LNCaP clone FGC (cell line): ENCODE measurements around the gene FANCD2.
"Not testable (repeated sequence)": the region's sequence is repeated elsewhere in the genome, so short reads cannot be mapped to it uniquely, and the experiment has no call there.

ENCODE experiments used
- DNase-seq: peaks from one replicate; pipeline ENCODE4 v3.0.0-alpha.2; 2011; ENCODE audit warnings: low read depth
- H3K4me3 ChIP-seq: 2 replicates; pipeline ENCODE4 v1.5.1; 2011; ENCODE audit warnings: mild to moderate bottlenecking, low read depth, low read length, control low read depth
- TF ChIP-seq, protein P1 (sequence below): IDR thresholded peaks from 2 replicates; pipeline ENCODE4 v1.5.1; 2012; ENCODE audit warnings: mild to moderate bottlenecking; ENCODE audit not compliant: control insufficient read depth, insufficient read depth; ENCODE audit errors: extremely low read depth

The FANCD2 gene

DNA sequence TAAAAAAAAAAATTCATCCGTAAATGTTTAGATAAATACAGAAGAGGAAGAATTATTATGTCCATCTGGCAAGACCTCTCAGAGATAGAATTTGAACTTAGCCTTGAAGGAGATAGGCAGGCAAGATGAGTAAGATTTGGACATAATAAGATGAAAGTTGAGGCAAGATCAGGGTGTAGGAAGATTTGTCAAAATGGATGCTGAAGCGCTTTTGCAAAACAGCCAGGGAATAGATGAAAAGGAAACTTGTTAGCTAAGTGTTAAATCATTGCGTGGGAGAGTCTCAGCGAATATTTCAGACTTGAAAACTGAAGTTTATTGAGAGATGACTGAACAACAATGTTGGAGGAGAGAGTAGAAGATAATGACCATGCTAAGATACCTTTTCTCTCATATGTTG is 96.5 kb downstream of the FANCD2 start:
- TF ChIP-seq, protein P1, sequence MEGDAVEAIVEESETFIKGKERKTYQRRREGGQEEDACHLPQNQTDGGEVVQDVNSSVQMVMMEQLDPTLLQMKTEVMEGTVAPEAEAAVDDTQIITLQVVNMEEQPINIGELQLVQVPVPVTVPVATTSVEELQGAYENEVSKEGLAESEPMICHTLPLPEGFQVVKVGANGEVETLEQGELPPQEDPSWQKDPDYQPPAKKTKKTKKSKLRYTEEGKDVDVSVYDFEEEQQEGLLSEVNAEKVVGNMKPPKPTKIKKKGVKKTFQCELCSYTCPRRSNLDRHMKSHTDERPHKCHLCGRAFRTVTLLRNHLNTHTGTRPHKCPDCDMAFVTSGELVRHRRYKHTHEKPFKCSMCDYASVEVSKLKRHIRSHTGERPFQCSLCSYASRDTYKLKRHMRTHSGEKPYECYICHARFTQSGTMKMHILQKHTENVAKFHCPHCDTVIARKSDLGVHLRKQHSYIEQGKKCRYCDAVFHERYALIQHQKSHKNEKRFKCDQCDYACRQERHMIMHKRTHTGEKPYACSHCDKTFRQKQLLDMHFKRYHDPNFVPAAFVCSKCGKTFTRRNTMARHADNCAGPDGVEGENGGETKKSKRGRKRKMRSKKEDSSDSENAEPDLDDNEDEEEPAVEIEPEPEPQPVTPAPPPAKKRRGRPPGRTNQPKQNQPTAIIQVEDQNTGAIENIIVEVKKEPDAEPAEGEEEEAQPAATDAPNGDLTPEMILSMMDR = no peak

DNA sequence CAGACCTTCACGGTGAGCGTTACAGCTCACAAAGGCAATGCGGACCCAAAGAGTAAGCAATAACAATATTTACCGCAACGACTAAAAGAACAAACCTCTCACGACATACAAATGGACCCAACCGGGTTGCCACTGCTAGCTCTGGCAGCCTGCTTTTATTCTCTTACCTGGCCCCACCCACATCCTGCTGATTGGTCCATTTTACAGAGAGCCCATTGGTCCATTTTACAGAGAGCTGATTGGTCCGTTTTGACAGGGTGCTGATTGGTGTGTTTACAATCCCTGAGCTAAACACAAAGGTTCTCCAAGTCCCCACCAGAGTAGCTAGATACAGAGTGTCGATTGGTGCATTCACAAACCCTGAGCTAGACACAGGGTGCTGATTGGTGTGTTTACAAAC is 109.6 kb downstream of the FANCD2 start:
- H3K4me3 ChIP-seq, DNase-seq: not testable (repeated sequence)

More for the DNA sequence above, 96.5 kb downstream of the FANCD2 start:
- no peak overlapping the region for H3K4me3 ChIP-seq
- no peak for DNase-seq

DNA sequence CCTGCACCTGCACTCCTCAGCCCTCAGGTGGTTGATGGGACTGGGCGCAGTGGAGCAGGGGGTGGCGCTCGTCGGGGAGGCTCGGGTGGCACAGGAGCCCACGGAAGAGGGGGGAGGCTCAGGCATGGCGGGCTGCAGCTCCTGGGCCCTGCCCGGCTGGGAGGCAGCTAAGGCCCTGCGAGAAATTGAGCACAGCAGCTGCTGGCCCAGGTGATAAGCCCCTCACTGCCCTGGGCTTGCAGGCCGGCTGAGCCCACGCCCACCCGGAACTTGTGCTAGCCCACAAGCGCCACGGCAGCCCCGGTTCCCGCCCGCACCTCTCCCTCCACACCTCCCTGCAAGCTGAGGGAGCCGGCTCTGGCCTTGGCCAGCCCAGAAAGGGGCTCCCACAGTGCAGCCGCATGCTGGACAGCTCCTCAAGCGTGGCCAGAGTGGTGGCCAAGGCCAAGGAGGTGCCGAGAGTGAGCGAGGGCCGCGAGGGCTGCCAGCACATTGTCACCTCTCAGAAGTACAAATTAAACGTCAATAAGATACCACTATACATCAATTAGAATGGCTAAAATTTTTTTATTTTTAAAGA is 110.3 kb downstream of the FANCD2 start:
- no peak for DNase-seq
- no peak overlapping the region for H3K4me3 ChIP-seq
- TF ChIP-seq, protein P1 = no peak

DNA sequence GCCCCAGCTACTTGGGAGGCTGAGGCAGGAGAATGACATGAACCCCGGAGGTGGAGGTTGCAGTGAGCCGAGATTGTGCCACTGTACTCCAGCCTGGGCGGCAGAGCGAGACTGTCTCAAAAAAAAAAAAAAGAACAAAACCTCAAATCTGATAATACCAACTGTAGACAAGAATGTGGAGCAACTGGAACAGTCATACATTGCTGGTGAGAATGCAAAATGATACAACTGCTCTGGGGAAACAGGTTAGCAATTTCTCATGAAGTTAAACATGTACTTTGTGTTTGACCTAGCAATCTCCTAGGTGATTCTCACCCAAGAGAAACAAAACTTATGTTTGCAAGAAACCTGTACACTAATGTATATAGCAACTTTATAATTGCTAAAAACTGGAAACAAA is 110.9 kb downstream of the FANCD2 start:
- H3K4me3 ChIP-seq = no peak overlapping the region
- no peak for DNase-seq
- TF ChIP-seq, protein P1 = no peak

DNA sequence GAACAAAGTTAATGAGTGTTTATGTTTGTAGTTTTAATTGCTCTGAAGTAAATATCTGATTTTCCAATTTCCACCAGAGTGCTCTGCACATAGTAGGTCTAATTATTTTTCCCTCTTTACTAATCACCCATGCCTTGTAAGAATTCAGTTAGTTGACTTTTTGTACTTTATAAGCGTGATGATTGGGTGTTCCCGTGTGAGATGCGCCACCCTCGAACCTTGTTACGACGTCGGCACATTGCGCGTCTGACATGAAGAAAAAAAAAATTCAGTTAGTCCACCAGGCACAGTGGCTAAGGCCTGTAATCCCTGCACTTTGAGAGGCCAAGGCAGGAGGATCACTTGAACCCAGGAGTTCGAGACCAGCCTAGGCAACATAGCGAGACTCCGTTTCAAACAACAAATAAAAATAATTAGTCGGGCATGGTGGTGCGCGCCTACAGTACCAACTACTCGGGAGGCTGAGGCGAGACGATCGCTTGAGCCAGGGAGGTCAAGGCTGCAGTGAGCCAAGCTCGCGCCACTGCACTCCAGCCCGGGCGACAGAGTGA is 114.8 kb downstream of the FANCD2 start:
- peak overlapping the region; percentile 65; the same call in 1 of the 2 replicates for H3K4me3 ChIP-seq
- DNase-seq = no peak
- TF ChIP-seq, protein P1 = no peak

DNA sequence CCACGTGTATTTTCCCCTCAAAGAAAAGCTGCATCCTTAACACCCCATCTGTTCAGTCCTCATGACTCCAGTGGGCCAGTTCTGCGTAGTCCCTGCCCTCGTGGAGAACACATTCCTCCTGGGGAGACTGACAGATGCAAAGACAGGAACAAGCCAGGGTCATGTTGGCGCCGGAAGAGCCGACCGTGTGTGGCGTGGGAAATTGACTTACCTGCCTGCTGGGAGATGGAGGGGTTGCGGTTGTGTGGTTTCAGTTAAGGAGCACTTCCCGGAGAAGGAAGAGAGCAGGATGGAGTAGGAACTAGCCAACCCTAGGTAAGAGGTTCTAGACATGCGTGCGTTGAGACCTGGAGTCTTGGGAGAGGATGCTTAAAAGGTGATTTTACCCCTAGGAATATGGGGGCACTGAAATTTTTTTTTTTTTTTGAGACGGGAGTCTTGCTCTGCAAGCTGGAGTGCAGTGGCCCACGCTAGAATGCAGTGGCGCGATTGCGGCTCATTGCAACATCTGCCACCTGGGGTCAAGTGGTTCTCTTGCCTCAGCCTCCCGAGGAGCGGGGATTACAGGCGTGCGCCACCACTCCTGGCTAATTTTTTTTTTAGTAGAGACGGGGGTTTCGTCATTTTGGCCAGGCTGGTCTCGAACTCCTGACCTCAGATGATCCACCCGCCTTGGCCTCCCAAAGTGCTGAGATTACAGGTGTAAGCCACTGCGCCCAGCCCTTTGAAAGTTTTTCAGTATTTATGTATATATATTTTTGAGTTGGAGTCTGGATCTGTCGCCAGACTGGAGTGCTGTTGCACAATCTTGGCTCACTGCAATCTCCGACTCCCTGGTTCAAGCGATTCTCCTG is 116.7 kb downstream of the FANCD2 start:
- TF ChIP-seq, protein P1 = no peak
- DNase-seq = no peak
- H3K4me3 ChIP-seq = peak overlapping the region; percentile 65

DNA sequence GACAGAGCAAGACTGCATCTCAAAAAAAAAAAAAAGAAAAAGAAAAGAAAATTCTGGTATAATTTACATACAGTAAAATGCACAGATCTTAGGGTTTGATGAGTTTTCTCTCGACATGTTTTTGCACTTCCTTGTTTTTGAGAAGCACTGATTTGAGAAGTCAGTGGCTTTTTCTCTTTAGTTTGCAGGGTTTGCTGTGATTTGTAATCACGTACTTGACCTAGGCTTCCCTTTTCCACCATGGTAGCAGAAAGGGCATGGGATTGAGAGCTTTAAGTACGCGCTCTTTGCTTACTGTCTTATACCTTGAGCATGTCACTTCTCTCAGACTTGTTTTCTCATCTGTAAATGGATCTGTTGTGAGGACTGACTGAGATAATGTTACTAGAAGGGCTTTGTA is 119.4 kb downstream of the FANCD2 start:
- no peak for DNase-seq

More for the DNA sequence above, 119.4 kb downstream of the FANCD2 start:
- TF ChIP-seq, protein P1 = no peak
- H3K4me3 ChIP-seq = no peak overlapping the region
